ENCODE results near the gene SIGLEC10. TPM values are rescaled to one million over a fixed set of nuclear protein-coding genes. Genes with fewer than 3 reads are reported as not detected.
"Not testable (repeated sequence)": the region's sequence is repeated elsewhere in the genome, so short reads cannot be mapped to it uniquely, and the experiment has no call there.

SIGLEC10 gene
- total RNA-seq, 1 experiment from 2014 or later: not detected

DNA sequence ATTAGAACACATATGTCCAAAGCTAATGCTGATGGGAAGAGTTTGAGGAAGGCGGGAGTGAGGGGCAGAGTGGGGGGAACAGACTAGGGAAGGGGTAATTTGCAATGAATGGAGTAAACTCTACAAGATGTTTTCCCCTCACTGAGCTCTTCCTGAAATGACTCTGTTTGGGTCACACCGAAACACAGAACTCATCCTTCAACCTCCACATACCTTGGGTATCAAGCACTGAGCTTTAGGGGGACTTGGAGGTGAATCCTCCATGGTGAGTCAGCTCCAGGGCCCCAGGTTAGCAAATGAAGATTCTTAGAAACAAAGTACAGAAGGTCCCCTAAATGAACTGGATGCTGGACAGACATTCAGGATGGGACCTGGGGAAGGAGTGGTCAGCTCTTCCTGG, 1.3 kb upstream of the SIGLEC10 start:
- CTCF ChIA-PET: interaction anchor here (0.5 kb wide), 1 partner anchor 614 kb away, joined by 6 read pairs; no protein-coding TSS in a partner anchor
- TF ChIP-seq, protein P1, sequence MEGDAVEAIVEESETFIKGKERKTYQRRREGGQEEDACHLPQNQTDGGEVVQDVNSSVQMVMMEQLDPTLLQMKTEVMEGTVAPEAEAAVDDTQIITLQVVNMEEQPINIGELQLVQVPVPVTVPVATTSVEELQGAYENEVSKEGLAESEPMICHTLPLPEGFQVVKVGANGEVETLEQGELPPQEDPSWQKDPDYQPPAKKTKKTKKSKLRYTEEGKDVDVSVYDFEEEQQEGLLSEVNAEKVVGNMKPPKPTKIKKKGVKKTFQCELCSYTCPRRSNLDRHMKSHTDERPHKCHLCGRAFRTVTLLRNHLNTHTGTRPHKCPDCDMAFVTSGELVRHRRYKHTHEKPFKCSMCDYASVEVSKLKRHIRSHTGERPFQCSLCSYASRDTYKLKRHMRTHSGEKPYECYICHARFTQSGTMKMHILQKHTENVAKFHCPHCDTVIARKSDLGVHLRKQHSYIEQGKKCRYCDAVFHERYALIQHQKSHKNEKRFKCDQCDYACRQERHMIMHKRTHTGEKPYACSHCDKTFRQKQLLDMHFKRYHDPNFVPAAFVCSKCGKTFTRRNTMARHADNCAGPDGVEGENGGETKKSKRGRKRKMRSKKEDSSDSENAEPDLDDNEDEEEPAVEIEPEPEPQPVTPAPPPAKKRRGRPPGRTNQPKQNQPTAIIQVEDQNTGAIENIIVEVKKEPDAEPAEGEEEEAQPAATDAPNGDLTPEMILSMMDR (conservative IDR thresholded peaks at IDR 0.05): no peak
- no peak for TF ChIP-seq EZH2 (IDR thresholded peaks at IDR 0.05; ENCODE audit: low read depth)
- BruUV-seq (replicated peaks): no TSS peak
- Histone ChIP-seq H3K27me3 (ENCODE audit: insufficient read depth, low read depth) (peaks cover 52% of the 10 kb centered on the region), H2AFZ (no peak overlapping the region), H3K79me2 (ENCODE audit: low read depth) (no peaks in the 10 kb centered on the region), H3K9me3 (ENCODE audit: insufficient read depth, low read depth) (no peaks in the 10 kb centered on the region), H3K4me1 (replicated peaks; ENCODE audit: insufficient read depth) (no peaks in the 10 kb centered on the region), H3F3A (ENCODE audit: insufficient read depth, low read depth) (no peaks in the 10 kb centered on the region), H3K4me3 (no peak overlapping the region), H3K36me3 (ENCODE audit: low read depth) (no peaks in the 10 kb centered on the region), H3K9me2 (ENCODE audit: insufficient read depth) (no peaks in the 10 kb centered on the region), H3K27ac (no peak overlapping the region), H4K20me1 (ENCODE audit: insufficient read depth) (no peaks in the 10 kb centered on the region; the same call in 1 of the 2 replicates), H3K4me2 (no peak overlapping the region)
- POLR2A ChIA-PET (ENCODE audit: unreplicated experiment): interaction anchor here (0.6 kb wide), 1 partner anchor 46 kb away, joined by 5 read pairs; no protein-coding TSS in a partner anchor
- no peak for DNase-seq
- intact Hi-C loops (cut with micrococcal nuclease; ENCODE audit: unreplicated experiment): no loop called here

DNA sequence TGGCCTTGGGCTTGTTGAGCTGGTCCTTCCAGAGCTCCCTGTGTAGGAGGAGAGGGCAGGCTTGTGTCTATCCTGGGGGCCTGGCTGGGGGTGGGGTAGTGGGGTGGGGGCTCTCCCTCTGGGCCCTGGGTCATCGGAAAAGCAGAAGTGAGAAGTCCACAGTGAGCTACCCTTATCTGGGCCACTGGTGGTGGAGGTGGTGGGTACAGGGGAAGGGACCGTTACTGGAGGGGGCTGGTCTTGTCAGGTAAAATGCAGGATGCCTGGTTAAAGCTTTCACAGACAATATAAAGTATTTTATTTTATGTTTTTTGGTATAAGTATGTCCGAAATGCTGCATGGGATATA, 342 bp upstream of the SIGLEC10 start:
- H3K4me1 ChIP-seq (replicated peaks; ENCODE audit: insufficient read depth): no peaks in the 10 kb centered on the region
- CTCF ChIA-PET: no interaction called here
- no peak overlapping the region for H2AFZ ChIP-seq
- no peaks in the 10 kb centered on the region for H3F3A ChIP-seq (ENCODE audit: insufficient read depth, low read depth)
- H3K4me3 ChIP-seq: no peak overlapping the region
- no peaks in the 10 kb centered on the region for H3K9me3 ChIP-seq (ENCODE audit: insufficient read depth, low read depth)
- H3K36me3 ChIP-seq (ENCODE audit: low read depth): no peaks in the 10 kb centered on the region
- no peak overlapping the region for H3K27ac ChIP-seq
- intact Hi-C loops (cut with micrococcal nuclease; ENCODE audit: unreplicated experiment): no loop called here
- H3K27me3 ChIP-seq (ENCODE audit: insufficient read depth, low read depth): peaks cover 61% of the 10 kb centered on the region
- POLR2A ChIA-PET (ENCODE audit: unreplicated experiment): interaction anchor here (0.6 kb wide), 1 partner anchor 50 kb away, joined by 3 read pairs; no protein-coding TSS in a partner anchor
- no peak for DNase-seq
- H3K4me2 ChIP-seq: no peak overlapping the region
- no peaks in the 10 kb centered on the region; the same call in 1 of the 2 replicates for H4K20me1 ChIP-seq (ENCODE audit: insufficient read depth)
- H3K9me2 ChIP-seq (ENCODE audit: insufficient read depth): no peaks in the 10 kb centered on the region
- no TSS peak for BruUV-seq (replicated peaks)
- no peaks in the 10 kb centered on the region for H3K79me2 ChIP-seq (ENCODE audit: low read depth)
- TF ChIP-seq EZH2 (IDR thresholded peaks at IDR 0.05; ENCODE audit: low read depth): no peak
- TF ChIP-seq, protein P1 (conservative IDR thresholded peaks at IDR 0.05): no peak

DNA sequence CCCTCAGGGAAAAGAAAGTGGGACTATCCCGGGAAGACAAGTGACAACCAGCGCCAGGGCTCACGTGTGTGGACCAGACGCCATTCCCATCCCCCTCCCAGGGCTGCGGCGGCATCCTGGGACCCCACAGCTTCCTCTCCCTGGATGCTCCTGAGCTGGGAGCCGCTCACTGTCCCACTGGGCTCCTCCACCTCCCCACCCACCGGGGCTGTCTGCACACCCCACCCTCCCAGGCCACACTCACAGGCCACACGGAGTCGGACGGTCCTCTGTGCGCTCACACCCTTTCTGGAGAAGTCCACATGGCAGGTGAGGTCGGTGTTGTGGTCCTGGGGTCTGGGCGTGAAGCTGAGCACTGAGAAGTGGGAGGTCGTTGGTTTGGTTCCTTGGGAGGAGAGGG, 1.0 kb downstream of the SIGLEC10 start:
- H3K9me3 ChIP-seq (ENCODE audit: insufficient read depth, low read depth); intact Hi-C loops (cut with micrococcal nuclease; ENCODE audit: unreplicated experiment); H3K27ac ChIP-seq; H3K36me3 ChIP-seq (ENCODE audit: low read depth); H3K9me2 ChIP-seq (ENCODE audit: insufficient read depth); H4K20me1 ChIP-seq (ENCODE audit: insufficient read depth); BruUV-seq (replicated peaks); DNase-seq; CTCF ChIA-PET; H3F3A ChIP-seq (ENCODE audit: insufficient read depth, low read depth); H3K4me1 ChIP-seq (replicated peaks; ENCODE audit: insufficient read depth); H3K79me2 ChIP-seq (ENCODE audit: low read depth); H3K4me3 ChIP-seq; POLR2A ChIA-PET (ENCODE audit: unreplicated experiment); H2AFZ ChIP-seq; H3K4me2 ChIP-seq: not testable (repeated sequence)
- peaks cover 72% of the 10 kb centered on the region for H3K27me3 ChIP-seq (ENCODE audit: insufficient read depth, low read depth)

DNA sequence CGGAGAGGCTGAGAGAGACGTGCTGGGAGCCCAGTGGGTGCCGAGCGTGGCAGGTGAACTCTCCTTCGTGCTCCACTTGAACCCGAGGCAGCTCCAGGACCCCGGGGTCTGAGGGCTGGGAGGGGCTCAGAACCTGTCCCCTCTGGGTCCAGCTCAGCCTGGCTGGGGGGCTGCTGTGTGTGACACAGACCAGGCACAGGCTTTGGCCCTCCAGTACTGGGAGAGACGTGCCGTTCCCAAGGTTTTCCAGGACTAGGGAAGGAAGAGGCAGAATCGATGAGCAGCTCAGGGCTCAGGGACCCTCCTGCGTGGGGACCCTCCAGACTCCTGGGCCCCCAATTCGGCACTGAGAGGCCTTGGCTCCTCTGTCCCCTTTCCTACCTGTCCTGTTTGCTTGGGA, 2.3 kb downstream of the SIGLEC10 start:
- TF ChIP-seq, protein P1 (conservative IDR thresholded peaks at IDR 0.05): no peak
- no peak for TF ChIP-seq EZH2 (IDR thresholded peaks at IDR 0.05; ENCODE audit: low read depth)
- H2AFZ ChIP-seq: no peak overlapping the region
- ChIA-PET CTCF (no interaction called here), POLR2A (ENCODE audit: unreplicated experiment) (interaction anchor here (0.6 kb wide), 1 partner anchor 205 kb away, joined by 8 read pairs; no protein-coding TSS in a partner anchor)
- no peaks in the 10 kb centered on the region for H3K9me3 ChIP-seq (ENCODE audit: insufficient read depth, low read depth)
- no peaks in the 10 kb centered on the region for H3K9me2 ChIP-seq (ENCODE audit: insufficient read depth)
- H3K79me2 ChIP-seq (ENCODE audit: low read depth): no peaks in the 10 kb centered on the region
- DNase-seq: no peak
- no peak overlapping the region for H3K4me2 ChIP-seq
- H3K27me3 ChIP-seq (ENCODE audit: insufficient read depth, low read depth): peaks cover 78% of the 10 kb centered on the region
- intact Hi-C loops (cut with micrococcal nuclease; ENCODE audit: unreplicated experiment): no loop called here
- H4K20me1 ChIP-seq (ENCODE audit: insufficient read depth): no peaks in the 10 kb centered on the region; the same call in 1 of the 2 replicates
- no peaks in the 10 kb centered on the region for H3F3A ChIP-seq (ENCODE audit: insufficient read depth, low read depth)
- no peaks in the 10 kb centered on the region for H3K4me1 ChIP-seq (replicated peaks; ENCODE audit: insufficient read depth)
- H3K36me3 ChIP-seq (ENCODE audit: low read depth): no peaks in the 10 kb centered on the region
- H3K27ac ChIP-seq: no peak overlapping the region
- no TSS peak for BruUV-seq (replicated peaks)
- H3K4me3 ChIP-seq: no peak overlapping the region
